Measurements from ENCODE around the gene BTNL3. TPM values are rescaled to one million over a fixed set of nuclear protein-coding genes. Genes with fewer than 3 reads are reported as not detected.

Gene BTNL3
- polyA plus RNA-seq, 2 of the 4 experiments (the other 2 are of a cell fraction) = not detected

GRCh38 chr5:180959661-180960060, 29.0 kb upstream of the BTNL3 start:
- FAIRE-seq (no peak), DNase-seq (ENCODE audit: low read depth in 1 of 2, low spot score in 1 of 2) (no peak), ATAC-seq (no peak; a peak in 1 of 6 replicates)
- ChIA-PET POLR2A (no interaction called here), CTCF (no interaction called here)
- no peak for TF ChIP-seq MAZ (IDR thresholded peaks at IDR 0.05; ENCODE audit: borderline replicate concordance, low read depth, low read length)
- no peak for TF ChIP-seq PHF8 (IDR thresholded peaks at IDR 0.05; ENCODE audit: borderline replicate concordance, low read depth)
- no peak for TF ChIP-seq MYC (IDR thresholded peaks at IDR 0.05; ENCODE audit: borderline replicate concordance, low read length)
- TF ChIP-seq, protein P1, sequence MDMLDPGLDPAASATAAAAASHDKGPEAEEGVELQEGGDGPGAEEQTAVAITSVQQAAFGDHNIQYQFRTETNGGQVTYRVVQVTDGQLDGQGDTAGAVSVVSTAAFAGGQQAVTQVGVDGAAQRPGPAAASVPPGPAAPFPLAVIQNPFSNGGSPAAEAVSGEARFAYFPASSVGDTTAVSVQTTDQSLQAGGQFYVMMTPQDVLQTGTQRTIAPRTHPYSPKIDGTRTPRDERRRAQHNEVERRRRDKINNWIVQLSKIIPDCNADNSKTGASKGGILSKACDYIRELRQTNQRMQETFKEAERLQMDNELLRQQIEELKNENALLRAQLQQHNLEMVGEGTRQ (IDR thresholded peaks at IDR 0.05) = no peak
- no peak for TF ChIP-seq ZSCAN20 (CRISPR knock-in tag; IDR thresholded peaks at IDR 0.05)
- TF ChIP-seq EHMT2 (IDR thresholded peaks at IDR 0.05; ENCODE audit: low read depth) = no peak
- no peak for TF ChIP-seq CEBPB (IDR thresholded peaks at IDR 0.05)
- no peak for TF ChIP-seq HEYL (CRISPR knock-in tag; IDR thresholded peaks at IDR 0.05)
- no peak for TF ChIP-seq RNF2 (IDR thresholded peaks at IDR 0.05; ENCODE audit: borderline replicate concordance, low read depth)
- no peak for TF ChIP-seq HOXB5 (CRISPR knock-in tag; IDR thresholded peaks at IDR 0.05)
- TF ChIP-seq HDAC2 (IDR thresholded peaks at IDR 0.05) = no peak
- no peak for TF ChIP-seq NPAS2 (CRISPR knock-in tag; IDR thresholded peaks at IDR 0.05; ENCODE audit: borderline replicate concordance)
- no peak for TF ChIP-seq CBX8 (IDR thresholded peaks at IDR 0.05)
- no peak for TF ChIP-seq RFX5 (IDR thresholded peaks at IDR 0.05)
- TF ChIP-seq RAD21 (conservative IDR thresholded peaks at IDR 0.05 in 1 of 2, IDR thresholded peaks at IDR 0.05 in 1 of 2) = no peak
- TF ChIP-seq EHF (CRISPR knock-in tag; IDR thresholded peaks at IDR 0.05) = no peak
- no peak for TF ChIP-seq MAFK (IDR thresholded peaks at IDR 0.05; ENCODE audit: partially characterized antibody)
- no peak for TF ChIP-seq KDM5A (IDR thresholded peaks at IDR 0.05)
- no peak for TF ChIP-seq NFE2L2 (conservative IDR thresholded peaks at IDR 0.05; ENCODE audit: low read length)
- 63% methylated on average over 5 of the region's 5 CpGs for WGBS (ENCODE audit: missing lambda C conversion rate)
- H3K27ac ChIP-seq = no peak overlapping the region
- H3K4me2 ChIP-seq = no peak overlapping the region
- H3K4me1 ChIP-seq = no peaks in the 10 kb centered on the region
- no peaks in the 10 kb centered on the region; the same call in 2 of the 3 replicates for H3K9me3 ChIP-seq
- H3K4me3 ChIP-seq = no peak overlapping the region

- ATAC-seq (no peak), DNase-seq (ENCODE audit: low read depth in 1 of 2, low spot score in 1 of 2) (no peak), FAIRE-seq (no peak)
- H3K4me1 ChIP-seq = no peaks in the 10 kb centered on the region
- WGBS (ENCODE audit: missing lambda C conversion rate) = 25% methylated on average over 3 of the region's 3 CpGs
- H3K4me2 ChIP-seq = no peak overlapping the region
- ChIA-PET POLR2A (no interaction called here), CTCF (no interaction called here)
- H3K9me3 ChIP-seq = no peaks in the 10 kb centered on the region; the same call in 2 of the 3 replicates
- TF ChIP-seq FOXS1 (CRISPR knock-in tag; IDR thresholded peaks at IDR 0.05) (no peak), EP300 (IDR thresholded peaks at IDR 0.05) (no peak), JUN (IDR thresholded peaks at IDR 0.05) (no peak), HOXB5 (CRISPR knock-in tag; IDR thresholded peaks at IDR 0.05) (no peak), HOXB13 (CRISPR knock-in tag; IDR thresholded peaks at IDR 0.05; ENCODE audit: low read depth) (no peak), HMGXB4 (CRISPR knock-in tag; IDR thresholded peaks at IDR 0.05; ENCODE audit: borderline replicate concordance) (no peak), EHMT2 (IDR thresholded peaks at IDR 0.05; ENCODE audit: low read depth) (no peak), POLR2A (IDR thresholded peaks at IDR 0.05; ENCODE audit: low read length) (no peak), PHF8 (IDR thresholded peaks at IDR 0.05; ENCODE audit: borderline replicate concordance, low read depth) (no peak), HES2 (IDR thresholded peaks at IDR 0.05) (no peak), RAD21 (conservative IDR thresholded peaks at IDR 0.05 in 1 of 2, IDR thresholded peaks at IDR 0.05 in 1 of 2) (no peak), POLR2AphosphoS2 (conservative IDR thresholded peaks at IDR 0.05; ENCODE audit: low read length) (no peak), ATOH8 (CRISPR knock-in tag; IDR thresholded peaks at IDR 0.05; ENCODE audit: low read depth) (no peak), ZC3H11A (IDR thresholded peaks at IDR 0.05) (no peak), ZSCAN20 (CRISPR knock-in tag; IDR thresholded peaks at IDR 0.05) (no peak), CBX8 (IDR thresholded peaks at IDR 0.05) (no peak), RARB (CRISPR knock-in tag; IDR thresholded peaks at IDR 0.05) (no peak)
- TF ChIP-seq, protein P2, sequence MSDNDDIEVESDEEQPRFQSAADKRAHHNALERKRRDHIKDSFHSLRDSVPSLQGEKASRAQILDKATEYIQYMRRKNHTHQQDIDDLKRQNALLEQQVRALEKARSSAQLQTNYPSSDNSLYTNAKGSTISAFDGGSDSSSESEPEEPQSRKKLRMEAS (IDR thresholded peaks at IDR 0.05) = no peak
- TF ChIP-seq, protein P3, sequence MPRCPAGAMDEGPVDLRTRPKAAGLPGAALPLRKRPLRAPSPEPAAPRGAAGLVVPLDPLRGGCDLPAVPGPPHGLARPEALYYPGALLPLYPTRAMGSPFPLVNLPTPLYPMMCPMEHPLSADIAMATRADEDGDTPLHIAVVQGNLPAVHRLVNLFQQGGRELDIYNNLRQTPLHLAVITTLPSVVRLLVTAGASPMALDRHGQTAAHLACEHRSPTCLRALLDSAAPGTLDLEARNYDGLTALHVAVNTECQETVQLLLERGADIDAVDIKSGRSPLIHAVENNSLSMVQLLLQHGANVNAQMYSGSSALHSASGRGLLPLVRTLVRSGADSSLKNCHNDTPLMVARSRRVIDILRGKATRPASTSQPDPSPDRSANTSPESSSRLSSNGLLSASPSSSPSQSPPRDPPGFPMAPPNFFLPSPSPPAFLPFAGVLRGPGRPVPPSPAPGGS (IDR thresholded peaks at IDR 0.05) = no peak
- no peak overlapping the region for H3K27ac ChIP-seq
- H3K4me3 ChIP-seq = no peak overlapping the region
Measured at GRCh38 chr5:180960209-180960608, 28.4 kb upstream of the BTNL3 start.

All from A549 (cell line).